ENCODE results near the gene SEMA4D. TPM values are rescaled to one million over a fixed set of nuclear protein-coding genes. Genes with fewer than 3 reads are reported as not detected.

Gene SEMA4D
- total RNA-seq, 4 donors from 2014 or later: 31.1 to 59.2 (median 42.1) TPM

DNA sequence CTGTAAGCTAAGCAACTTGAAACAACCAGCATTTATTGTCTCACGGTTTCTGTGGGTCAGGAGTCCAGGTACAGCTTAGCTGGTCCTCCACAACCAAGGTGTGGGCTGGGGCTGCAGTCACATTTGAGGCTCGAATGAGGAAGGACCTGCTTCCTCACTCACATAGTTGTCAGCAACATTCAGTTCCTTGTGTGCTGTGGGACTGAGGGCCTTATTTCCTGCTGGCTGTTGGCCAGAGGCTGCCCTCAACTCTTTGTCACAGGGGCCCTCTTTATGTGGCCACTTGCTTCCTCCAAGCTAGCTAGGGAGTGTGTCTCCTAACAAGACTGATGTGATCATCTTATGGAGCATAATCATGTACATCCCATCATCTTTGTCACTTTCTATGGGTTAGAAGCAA lies 29.2 kb upstream of the SEMA4D start:
- DNase-seq (ENCODE audit: low spot score in 2 of 2): no peak
- TF ChIP-seq POLR2A (IDR thresholded peaks at IDR 0.05) (no peak), CTCF (IDR thresholded peaks at IDR 0.05) (no peak)
- no peak overlapping the region for H3K4me3 ChIP-seq (ENCODE audit: low read depth, poor library complexity, severe bottlenecking)
- intact Hi-C loops (cut with DNase I; ENCODE audit: low total_unique reads): no loop called here
- WGBS, 2 donors: 79% methylated on average over 2 of the region's 2 CpGs

DNA sequence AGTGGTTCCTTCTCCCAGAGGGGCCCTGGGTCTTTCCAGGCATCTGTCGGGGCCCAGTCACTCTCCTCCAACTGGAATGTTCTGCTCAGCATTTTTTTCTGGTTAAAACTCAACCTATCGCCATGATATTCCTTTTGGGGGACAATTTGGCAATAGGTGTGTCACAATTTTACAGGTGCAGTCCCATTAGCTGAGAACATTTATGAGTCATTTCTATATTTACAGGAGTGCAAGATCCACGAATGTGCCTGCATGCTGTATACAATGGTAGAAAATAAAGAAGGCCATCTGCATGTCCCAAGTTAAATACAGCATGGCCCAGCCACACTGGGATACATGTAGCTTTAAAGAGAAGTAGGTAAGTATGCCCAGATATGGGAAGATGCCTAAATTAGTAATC lies 28.8 kb upstream of the SEMA4D start:
- 69 to 72% methylated on average over 3 of the region's 3 CpGs for WGBS, 2 donors
- intact Hi-C loops (cut with DNase I; ENCODE audit: low total_unique reads): no loop called here
- no peak for DNase-seq (ENCODE audit: low spot score in 2 of 2)
- no peak for TF ChIP-seq POLR2A (IDR thresholded peaks at IDR 0.05)
- no peak for TF ChIP-seq CTCF (IDR thresholded peaks at IDR 0.05)
- no peak overlapping the region for H3K4me3 ChIP-seq (ENCODE audit: low read depth, poor library complexity, severe bottlenecking)

GRCh38 chr9:89525446-89526374 lies 27.8 kb upstream of the SEMA4D start:
- WGBS, 2 donors: 73 to 78% methylated on average over 24 of the region's 24 CpGs
- no peak for DNase-seq (ENCODE audit: low spot score in 2 of 2)
- H3K4me3 ChIP-seq (ENCODE audit: low read depth, poor library complexity, severe bottlenecking): no peak overlapping the region
- intact Hi-C loops (cut with DNase I; ENCODE audit: low total_unique reads): no loop called here
- TF ChIP-seq POLR2A (IDR thresholded peaks at IDR 0.05): no peak
- no peak for TF ChIP-seq CTCF (IDR thresholded peaks at IDR 0.05)

GRCh38 chr9:89524963-89525362 lies 27.1 kb upstream of the SEMA4D start:
- intact Hi-C loops (cut with DNase I; ENCODE audit: low total_unique reads): no loop called here
- WGBS, 2 donors: 78 to 81% methylated on average over 6 of the region's 6 CpGs
- H3K4me3 ChIP-seq (ENCODE audit: low read depth, poor library complexity, severe bottlenecking): no peak overlapping the region
- no peak for TF ChIP-seq CTCF (IDR thresholded peaks at IDR 0.05)
- no peak for TF ChIP-seq POLR2A (IDR thresholded peaks at IDR 0.05)
- DNase-seq (ENCODE audit: low spot score in 2 of 2): no peak

DNA sequence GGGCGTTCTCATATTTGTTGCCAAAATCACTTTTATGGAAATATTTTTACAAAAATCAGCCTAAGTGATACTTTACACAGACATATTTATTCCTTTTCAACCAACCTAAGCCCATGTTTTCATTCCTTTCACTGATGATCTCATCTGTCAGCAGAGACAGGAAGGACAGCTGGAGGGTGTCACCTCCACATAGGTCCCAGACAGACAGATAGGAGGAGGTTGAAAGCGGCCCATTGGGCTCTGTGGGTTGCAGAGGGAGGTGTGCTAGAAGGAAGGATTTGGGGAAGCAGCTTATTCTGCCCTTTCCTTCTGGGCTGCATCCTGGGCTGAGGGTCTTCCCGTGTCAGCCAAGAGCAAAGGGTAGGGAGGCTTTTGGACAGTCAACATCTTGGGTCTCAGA lies 26.0 kb upstream of the SEMA4D start:
- TF ChIP-seq CTCF (IDR thresholded peaks at IDR 0.05) (no peak), POLR2A (IDR thresholded peaks at IDR 0.05) (no peak)
- no peak overlapping the region for H3K4me3 ChIP-seq (ENCODE audit: low read depth, poor library complexity, severe bottlenecking)
- 81 to 85% methylated on average over 3 of the region's 3 CpGs for WGBS, 2 donors
- intact Hi-C loops (cut with DNase I; ENCODE audit: low total_unique reads): no loop called here
- no peak for DNase-seq (ENCODE audit: low spot score in 2 of 2)

GRCh38 chr9:89522959-89523285 lies 25.0 kb upstream of the SEMA4D start:
- intact Hi-C loops (cut with DNase I; ENCODE audit: low total_unique reads): no loop called here
- DNase-seq (ENCODE audit: low spot score in 2 of 2): no peak
- TF ChIP-seq CTCF (IDR thresholded peaks at IDR 0.05): no peak
- TF ChIP-seq POLR2A (IDR thresholded peaks at IDR 0.05): no peak
- 83 to 85% methylated on average over 2 of the region's 2 CpGs for WGBS, 2 donors
- H3K4me3 ChIP-seq (ENCODE audit: low read depth, poor library complexity, severe bottlenecking): no peak overlapping the region
